ENCODE data around the gene FAM107B.

DNA sequence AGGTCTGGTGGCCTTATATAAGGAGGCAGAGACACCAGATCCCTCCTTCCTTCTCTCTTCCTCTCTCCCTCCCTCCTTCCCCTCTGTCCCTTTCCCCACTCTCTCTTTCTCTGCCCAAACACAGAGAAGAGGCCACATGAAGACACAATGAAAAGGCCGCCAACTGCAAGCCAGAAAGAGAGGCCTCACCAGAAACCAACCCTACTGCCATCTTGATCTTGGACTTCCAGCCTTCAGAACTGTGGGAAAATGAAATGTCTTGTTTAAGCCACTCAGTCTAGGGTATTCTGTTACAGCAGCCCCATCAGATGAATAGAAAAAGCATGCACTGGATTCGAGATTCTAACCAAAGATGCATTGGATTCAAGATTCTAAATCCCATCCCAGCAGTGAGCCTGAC is 168.1 kb downstream of the FAM107B start:
- TF ChIP-seq, protein P1, sequence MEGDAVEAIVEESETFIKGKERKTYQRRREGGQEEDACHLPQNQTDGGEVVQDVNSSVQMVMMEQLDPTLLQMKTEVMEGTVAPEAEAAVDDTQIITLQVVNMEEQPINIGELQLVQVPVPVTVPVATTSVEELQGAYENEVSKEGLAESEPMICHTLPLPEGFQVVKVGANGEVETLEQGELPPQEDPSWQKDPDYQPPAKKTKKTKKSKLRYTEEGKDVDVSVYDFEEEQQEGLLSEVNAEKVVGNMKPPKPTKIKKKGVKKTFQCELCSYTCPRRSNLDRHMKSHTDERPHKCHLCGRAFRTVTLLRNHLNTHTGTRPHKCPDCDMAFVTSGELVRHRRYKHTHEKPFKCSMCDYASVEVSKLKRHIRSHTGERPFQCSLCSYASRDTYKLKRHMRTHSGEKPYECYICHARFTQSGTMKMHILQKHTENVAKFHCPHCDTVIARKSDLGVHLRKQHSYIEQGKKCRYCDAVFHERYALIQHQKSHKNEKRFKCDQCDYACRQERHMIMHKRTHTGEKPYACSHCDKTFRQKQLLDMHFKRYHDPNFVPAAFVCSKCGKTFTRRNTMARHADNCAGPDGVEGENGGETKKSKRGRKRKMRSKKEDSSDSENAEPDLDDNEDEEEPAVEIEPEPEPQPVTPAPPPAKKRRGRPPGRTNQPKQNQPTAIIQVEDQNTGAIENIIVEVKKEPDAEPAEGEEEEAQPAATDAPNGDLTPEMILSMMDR (IDR thresholded peaks at IDR 0.05): no peak
- TF ChIP-seq EP300 (IDR thresholded peaks at IDR 0.05) (no peak), POLR2AphosphoS5 (IDR thresholded peaks at IDR 0.05) (no peak), POLR2A (IDR thresholded peaks at IDR 0.05) (no peak)

All from gastroesophageal sphincter (tissue), 3 donors.